WTC11 (cell line): ENCODE measurements around the gene SPTB. TPM values are rescaled to one million over a fixed set of nuclear protein-coding genes. Genes with fewer than 3 reads are reported as not detected.
A peak's percentile ranks its signal among the peaks of the same experiment; 100 is the strongest.

Experiments
- ATAC-seq: fragments of 200-7000 bp; cut with Tn5 transposase; 2 replicates; pipeline ENCODE4 v1.10.0; 2021; ENCODE audit warnings: mild to moderate bottlenecking, moderate library complexity
- CTCF ChIA-PET: fragments of 300-600 bp; sonication (Branson Sonifier 250); formaldehyde crosslinking; loops from one replicate; lab custom pipeline; 2021; ENCODE audit warnings: antibody characterized with exemption; lab: Charles Lee
- POLR2A ChIA-PET: fragments of 350-600 bp; sonication (Branson Sonifier 250); formaldehyde crosslinking; loops from one replicate; lab custom pipeline; 2021; ENCODE audit warnings: antibody characterized with exemption; lab: Charles Lee
- DNase-seq: peaks from one replicate; pipeline ENCODE4 v3.0.0; 2021; ENCODE audit warnings: low spot score
- H3K27ac Mint-ChIP-seq: 2 replicates; pipeline ENCODE4 v1.8.0; 2021; ENCODE audit warnings: mixed read lengths
- H3K27me3 Mint-ChIP-seq: 2 replicates; pipeline ENCODE4 v1.8.0; 2021; ENCODE audit warnings: low read depth, mild to moderate bottlenecking, moderate library complexity, mixed read lengths
- H3K36me3 Mint-ChIP-seq: 2 replicates; pipeline ENCODE4 v1.8.0; 2021; ENCODE audit warnings: mixed read lengths
- H3K4me1 Mint-ChIP-seq: 2 replicates; pipeline ENCODE4 v1.8.0; 2022; ENCODE audit warnings: mixed read lengths
- H3K4me3 Mint-ChIP-seq: 2 replicates; pipeline ENCODE4 v1.8.0; 2021; ENCODE audit warnings: mild to moderate bottlenecking, moderate library complexity, mixed read lengths
- H3K9me3 Mint-ChIP-seq: 2 replicates; pipeline ENCODE4 v1.8.0; 2021; ENCODE audit warnings: mixed read lengths
- CREB1 ChIP-seq: sonication (generic); formaldehyde crosslinking; IDR thresholded peaks from 2 replicates; pipeline ENCODE4 v1.8.0; 2023; ENCODE audit warnings: mild to moderate bottlenecking, missing genetic modification reagents
- ESRRA ChIP-seq: sonication (generic); formaldehyde crosslinking; IDR thresholded peaks from 2 replicates; pipeline ENCODE4 v1.8.1; 2022; ENCODE audit warnings: mild to moderate bottlenecking, missing genetic modification reagents, borderline replicate concordance
- FOXJ3 ChIP-seq: sonication (generic); formaldehyde crosslinking; IDR thresholded peaks from 2 replicates; pipeline ENCODE4 v1.9.0; 2021; ENCODE audit warnings: missing genetic modification reagents, mild to moderate bottlenecking, borderline replicate concordance
- JUN ChIP-seq: sonication (generic); formaldehyde crosslinking; IDR thresholded peaks from 2 replicates; pipeline ENCODE4 v1.8.0; 2023; ENCODE audit warnings: mild to moderate bottlenecking, missing genetic modification reagents
- OVOL2 ChIP-seq: fragments of 250-450 bp; sonication (Bioruptor Pico); IDR thresholded peaks from 2 replicates; pipeline ENCODE4 v1.9.0; 2021; ENCODE audit warnings: mild to moderate bottlenecking, borderline replicate concordance
- SMAD3 ChIP-seq: sonication (generic); formaldehyde crosslinking; IDR thresholded peaks from 2 replicates; pipeline ENCODE4 v1.8.0; 2022; ENCODE audit warnings: missing genetic modification reagents, mild to moderate bottlenecking, borderline replicate concordance
- ZNF671 ChIP-seq: fragments of 250-450 bp; sonication (Bioruptor Pico); IDR thresholded peaks from 2 replicates; pipeline ENCODE4 v1.8.0; 2021; ENCODE audit warnings: mild to moderate bottlenecking
- total RNA-seq: library from RNA; stranded (reverse); gene quantifications from 3 replicates; pipeline ENCODE4 v1.2.3, GENCODE V29; 2021
- TF ChIP-seq, protein P1 (sequence below): fragments of 250-450 bp; sonication (Bioruptor Pico); IDR thresholded peaks from 2 replicates; pipeline ENCODE4 v1.9.0; 2021; ENCODE audit warnings: mild to moderate bottlenecking, borderline replicate concordance
- TF ChIP-seq, protein P2 (sequence below): sonication (generic); formaldehyde crosslinking; IDR thresholded peaks from 2 replicates; pipeline ENCODE4 v1.8.1; 2023; ENCODE audit warnings: mild to moderate bottlenecking, missing genetic modification reagents
- TF ChIP-seq, protein P3 (sequence below): fragments of 250-450 bp; sonication (Bioruptor Pico); IDR thresholded peaks from 2 replicates; pipeline ENCODE4 v2.1.2; 2022; ENCODE audit warnings: mild to moderate bottlenecking, moderate library complexity
- TF ChIP-seq, protein P4 (sequence below): sonication (generic); formaldehyde crosslinking; IDR thresholded peaks from 2 replicates; pipeline ENCODE4 v1.8.0; 2023; ENCODE audit warnings: mild to moderate bottlenecking, missing genetic modification reagents
- TF ChIP-seq, protein P5 (sequence below): sonication (generic); formaldehyde crosslinking; IDR thresholded peaks from 2 replicates; pipeline ENCODE4 v1.8.0; 2023; ENCODE audit warnings: missing genetic modification reagents, mild to moderate bottlenecking, borderline replicate concordance
- TF ChIP-seq, protein P6 (sequence below): sonication (generic); formaldehyde crosslinking; IDR thresholded peaks from 2 replicates; pipeline ENCODE4 v1.8.0; 2023; ENCODE audit warnings: missing genetic modification reagents
- TF ChIP-seq, protein P7 (sequence below): sonication (generic); formaldehyde crosslinking; conservative IDR thresholded peaks from 2 replicates; pipeline ENCODE4 v1.8.1; 2022; ENCODE audit warnings: mild to moderate bottlenecking, missing genetic modification reagents
- TF ChIP-seq, protein P8 (sequence below): fragments of 200-600 bp; IDR thresholded peaks from 2 replicates; pipeline ENCODE4 v1.8.0; 2022; ENCODE audit warnings: antibody characterized with exemption
- TF ChIP-seq, protein P9 (sequence below): sonication (generic); formaldehyde crosslinking; IDR thresholded peaks from 2 replicates; pipeline ENCODE4 v1.8.1; 2023; ENCODE audit warnings: mild to moderate bottlenecking, missing genetic modification reagents, moderate library complexity

Gene SPTB
- total RNA-seq, 1 experiment from 2014 or later, result 3.2 TPM

DNA sequence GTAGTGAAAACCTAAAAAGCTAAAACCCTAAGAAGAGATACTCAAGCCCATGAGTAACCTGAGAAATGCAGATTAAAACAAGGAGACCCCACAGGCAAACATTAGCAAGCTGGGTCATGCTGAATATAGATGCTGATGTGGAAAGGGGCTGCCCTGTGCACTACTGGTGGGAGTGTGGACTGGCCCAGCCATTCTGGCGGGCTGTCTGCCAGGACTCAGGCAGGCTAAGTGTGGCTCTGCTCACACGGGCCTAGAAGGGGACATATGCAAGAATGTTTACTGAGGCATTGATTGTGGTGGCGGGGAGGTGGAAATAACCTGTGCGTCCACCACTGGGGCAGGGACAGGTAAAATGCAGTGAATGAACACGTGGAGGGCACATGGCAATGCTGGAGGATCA lies 48.3 kb downstream of the SPTB start (continued):
- TF ChIP-seq, protein P1, sequence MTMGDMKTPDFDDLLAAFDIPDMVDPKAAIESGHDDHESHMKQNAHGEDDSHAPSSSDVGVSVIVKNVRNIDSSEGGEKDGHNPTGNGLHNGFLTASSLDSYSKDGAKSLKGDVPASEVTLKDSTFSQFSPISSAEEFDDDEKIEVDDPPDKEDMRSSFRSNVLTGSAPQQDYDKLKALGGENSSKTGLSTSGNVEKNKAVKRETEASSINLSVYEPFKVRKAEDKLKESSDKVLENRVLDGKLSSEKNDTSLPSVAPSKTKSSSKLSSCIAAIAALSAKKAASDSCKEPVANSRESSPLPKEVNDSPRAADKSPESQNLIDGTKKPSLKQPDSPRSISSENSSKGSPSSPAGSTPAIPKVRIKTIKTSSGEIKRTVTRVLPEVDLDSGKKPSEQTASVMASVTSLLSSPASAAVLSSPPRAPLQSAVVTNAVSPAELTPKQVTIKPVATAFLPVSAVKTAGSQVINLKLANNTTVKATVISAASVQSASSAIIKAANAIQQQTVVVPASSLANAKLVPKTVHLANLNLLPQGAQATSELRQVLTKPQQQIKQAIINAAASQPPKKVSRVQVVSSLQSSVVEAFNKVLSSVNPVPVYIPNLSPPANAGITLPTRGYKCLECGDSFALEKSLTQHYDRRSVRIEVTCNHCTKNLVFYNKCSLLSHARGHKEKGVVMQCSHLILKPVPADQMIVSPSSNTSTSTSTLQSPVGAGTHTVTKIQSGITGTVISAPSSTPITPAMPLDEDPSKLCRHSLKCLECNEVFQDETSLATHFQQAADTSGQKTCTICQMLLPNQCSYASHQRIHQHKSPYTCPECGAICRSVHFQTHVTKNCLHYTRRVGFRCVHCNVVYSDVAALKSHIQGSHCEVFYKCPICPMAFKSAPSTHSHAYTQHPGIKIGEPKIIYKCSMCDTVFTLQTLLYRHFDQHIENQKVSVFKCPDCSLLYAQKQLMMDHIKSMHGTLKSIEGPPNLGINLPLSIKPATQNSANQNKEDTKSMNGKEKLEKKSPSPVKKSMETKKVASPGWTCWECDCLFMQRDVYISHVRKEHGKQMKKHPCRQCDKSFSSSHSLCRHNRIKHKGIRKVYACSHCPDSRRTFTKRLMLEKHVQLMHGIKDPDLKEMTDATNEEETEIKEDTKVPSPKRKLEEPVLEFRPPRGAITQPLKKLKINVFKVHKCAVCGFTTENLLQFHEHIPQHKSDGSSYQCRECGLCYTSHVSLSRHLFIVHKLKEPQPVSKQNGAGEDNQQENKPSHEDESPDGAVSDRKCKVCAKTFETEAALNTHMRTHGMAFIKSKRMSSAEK (CRISPR knock-in tag), result no peak

DNA sequence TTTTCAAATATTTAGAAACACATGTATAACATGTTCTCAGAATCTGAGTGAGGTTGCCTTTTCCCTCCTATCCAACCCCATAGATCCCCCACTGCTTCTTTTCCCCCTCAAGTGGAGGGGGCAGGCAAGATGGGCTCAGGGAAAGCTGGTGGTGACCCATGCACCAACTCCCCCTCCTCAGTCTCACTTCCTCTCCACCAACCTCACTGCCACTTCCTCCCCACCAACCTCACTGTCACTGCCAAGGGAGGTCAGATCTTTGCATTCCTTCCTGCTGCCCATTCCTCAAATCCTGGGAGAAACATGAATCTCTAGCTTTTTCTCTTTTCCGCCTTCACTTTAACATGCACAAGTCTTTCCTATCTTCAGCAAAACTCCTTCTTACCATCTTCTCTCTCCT lies 48.7 kb downstream of the SPTB start:
- Mint-ChIP-seq H3K9me3 (no peaks in the 10 kb centered on the region), H3K4me1 (no peaks in the 10 kb centered on the region), H3K27ac (no peak overlapping the region), H3K27me3 (no peaks in the 10 kb centered on the region), H3K36me3 (no peaks in the 10 kb centered on the region), H3K4me3 (no peak overlapping the region)
- ATAC-seq (0 out of 2 replicates have a peak, but pooled peaks have one; percentile 18), DNase-seq (no peak)
- TF ChIP-seq, protein P2, sequence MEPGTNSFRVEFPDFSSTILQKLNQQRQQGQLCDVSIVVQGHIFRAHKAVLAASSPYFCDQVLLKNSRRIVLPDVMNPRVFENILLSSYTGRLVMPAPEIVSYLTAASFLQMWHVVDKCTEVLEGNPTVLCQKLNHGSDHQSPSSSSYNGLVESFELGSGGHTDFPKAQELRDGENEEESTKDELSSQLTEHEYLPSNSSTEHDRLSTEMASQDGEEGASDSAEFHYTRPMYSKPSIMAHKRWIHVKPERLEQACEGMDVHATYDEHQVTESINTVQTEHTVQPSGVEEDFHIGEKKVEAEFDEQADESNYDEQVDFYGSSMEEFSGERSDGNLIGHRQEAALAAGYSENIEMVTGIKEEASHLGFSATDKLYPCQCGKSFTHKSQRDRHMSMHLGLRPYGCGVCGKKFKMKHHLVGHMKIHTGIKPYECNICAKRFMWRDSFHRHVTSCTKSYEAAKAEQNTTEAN (CRISPR knock-in tag), result no peak
- TF ChIP-seq ZNF671 (CRISPR knock-in tag) (no peak), ESRRA (CRISPR knock-in tag) (no peak), JUN (CRISPR knock-in tag) (no peak), CREB1 (CRISPR knock-in tag) (no peak), OVOL2 (CRISPR knock-in tag) (no peak), FOXJ3 (CRISPR knock-in tag) (no peak), SMAD3 (CRISPR knock-in tag) (no peak)
- TF ChIP-seq, protein P3, sequence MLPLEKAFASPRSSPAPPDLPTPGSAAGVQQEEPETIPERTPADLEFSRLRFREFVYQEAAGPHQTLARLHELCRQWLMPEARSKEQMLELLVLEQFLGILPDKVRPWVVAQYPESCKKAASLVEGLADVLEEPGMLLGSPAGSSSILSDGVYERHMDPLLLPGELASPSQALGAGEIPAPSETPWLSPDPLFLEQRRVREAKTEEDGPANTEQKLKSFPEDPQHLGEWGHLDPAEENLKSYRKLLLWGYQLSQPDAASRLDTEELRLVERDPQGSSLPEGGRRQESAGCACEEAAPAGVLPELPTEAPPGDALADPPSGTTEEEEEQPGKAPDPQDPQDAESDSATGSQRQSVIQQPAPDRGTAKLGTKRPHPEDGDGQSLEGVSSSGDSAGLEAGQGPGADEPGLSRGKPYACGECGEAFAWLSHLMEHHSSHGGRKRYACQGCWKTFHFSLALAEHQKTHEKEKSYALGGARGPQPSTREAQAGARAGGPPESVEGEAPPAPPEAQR (CRISPR knock-in tag), result no peak
- TF ChIP-seq, protein P4, sequence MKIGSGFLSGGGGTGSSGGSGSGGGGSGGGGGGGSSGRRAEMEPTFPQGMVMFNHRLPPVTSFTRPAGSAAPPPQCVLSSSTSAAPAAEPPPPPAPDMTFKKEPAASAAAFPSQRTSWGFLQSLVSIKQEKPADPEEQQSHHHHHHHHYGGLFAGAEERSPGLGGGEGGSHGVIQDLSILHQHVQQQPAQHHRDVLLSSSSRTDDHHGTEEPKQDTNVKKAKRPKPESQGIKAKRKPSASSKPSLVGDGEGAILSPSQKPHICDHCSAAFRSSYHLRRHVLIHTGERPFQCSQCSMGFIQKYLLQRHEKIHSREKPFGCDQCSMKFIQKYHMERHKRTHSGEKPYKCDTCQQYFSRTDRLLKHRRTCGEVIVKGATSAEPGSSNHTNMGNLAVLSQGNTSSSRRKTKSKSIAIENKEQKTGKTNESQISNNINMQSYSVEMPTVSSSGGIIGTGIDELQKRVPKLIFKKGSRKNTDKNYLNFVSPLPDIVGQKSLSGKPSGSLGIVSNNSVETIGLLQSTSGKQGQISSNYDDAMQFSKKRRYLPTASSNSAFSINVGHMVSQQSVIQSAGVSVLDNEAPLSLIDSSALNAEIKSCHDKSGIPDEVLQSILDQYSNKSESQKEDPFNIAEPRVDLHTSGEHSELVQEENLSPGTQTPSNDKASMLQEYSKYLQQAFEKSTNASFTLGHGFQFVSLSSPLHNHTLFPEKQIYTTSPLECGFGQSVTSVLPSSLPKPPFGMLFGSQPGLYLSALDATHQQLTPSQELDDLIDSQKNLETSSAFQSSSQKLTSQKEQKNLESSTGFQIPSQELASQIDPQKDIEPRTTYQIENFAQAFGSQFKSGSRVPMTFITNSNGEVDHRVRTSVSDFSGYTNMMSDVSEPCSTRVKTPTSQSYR, result no peak
- TF ChIP-seq, protein P5, sequence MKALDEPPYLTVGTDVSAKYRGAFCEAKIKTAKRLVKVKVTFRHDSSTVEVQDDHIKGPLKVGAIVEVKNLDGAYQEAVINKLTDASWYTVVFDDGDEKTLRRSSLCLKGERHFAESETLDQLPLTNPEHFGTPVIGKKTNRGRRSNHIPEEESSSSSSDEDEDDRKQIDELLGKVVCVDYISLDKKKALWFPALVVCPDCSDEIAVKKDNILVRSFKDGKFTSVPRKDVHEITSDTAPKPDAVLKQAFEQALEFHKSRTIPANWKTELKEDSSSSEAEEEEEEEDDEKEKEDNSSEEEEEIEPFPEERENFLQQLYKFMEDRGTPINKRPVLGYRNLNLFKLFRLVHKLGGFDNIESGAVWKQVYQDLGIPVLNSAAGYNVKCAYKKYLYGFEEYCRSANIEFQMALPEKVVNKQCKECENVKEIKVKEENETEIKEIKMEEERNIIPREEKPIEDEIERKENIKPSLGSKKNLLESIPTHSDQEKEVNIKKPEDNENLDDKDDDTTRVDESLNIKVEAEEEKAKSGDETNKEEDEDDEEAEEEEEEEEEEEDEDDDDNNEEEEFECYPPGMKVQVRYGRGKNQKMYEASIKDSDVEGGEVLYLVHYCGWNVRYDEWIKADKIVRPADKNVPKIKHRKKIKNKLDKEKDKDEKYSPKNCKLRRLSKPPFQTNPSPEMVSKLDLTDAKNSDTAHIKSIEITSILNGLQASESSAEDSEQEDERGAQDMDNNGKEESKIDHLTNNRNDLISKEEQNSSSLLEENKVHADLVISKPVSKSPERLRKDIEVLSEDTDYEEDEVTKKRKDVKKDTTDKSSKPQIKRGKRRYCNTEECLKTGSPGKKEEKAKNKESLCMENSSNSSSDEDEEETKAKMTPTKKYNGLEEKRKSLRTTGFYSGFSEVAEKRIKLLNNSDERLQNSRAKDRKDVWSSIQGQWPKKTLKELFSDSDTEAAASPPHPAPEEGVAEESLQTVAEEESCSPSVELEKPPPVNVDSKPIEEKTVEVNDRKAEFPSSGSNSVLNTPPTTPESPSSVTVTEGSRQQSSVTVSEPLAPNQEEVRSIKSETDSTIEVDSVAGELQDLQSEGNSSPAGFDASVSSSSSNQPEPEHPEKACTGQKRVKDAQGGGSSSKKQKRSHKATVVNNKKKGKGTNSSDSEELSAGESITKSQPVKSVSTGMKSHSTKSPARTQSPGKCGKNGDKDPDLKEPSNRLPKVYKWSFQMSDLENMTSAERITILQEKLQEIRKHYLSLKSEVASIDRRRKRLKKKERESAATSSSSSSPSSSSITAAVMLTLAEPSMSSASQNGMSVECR, result no peak
- TF ChIP-seq, protein P6, sequence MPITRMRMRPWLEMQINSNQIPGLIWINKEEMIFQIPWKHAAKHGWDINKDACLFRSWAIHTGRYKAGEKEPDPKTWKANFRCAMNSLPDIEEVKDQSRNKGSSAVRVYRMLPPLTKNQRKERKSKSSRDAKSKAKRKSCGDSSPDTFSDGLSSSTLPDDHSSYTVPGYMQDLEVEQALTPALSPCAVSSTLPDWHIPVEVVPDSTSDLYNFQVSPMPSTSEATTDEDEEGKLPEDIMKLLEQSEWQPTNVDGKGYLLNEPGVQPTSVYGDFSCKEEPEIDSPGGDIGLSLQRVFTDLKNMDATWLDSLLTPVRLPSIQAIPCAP (CRISPR knock-in tag), result no peak
- TF ChIP-seq, protein P7, sequence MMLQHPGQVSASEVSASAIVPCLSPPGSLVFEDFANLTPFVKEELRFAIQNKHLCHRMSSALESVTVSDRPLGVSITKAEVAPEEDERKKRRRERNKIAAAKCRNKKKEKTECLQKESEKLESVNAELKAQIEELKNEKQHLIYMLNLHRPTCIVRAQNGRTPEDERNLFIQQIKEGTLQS, result no peak
- TF ChIP-seq, protein P8, sequence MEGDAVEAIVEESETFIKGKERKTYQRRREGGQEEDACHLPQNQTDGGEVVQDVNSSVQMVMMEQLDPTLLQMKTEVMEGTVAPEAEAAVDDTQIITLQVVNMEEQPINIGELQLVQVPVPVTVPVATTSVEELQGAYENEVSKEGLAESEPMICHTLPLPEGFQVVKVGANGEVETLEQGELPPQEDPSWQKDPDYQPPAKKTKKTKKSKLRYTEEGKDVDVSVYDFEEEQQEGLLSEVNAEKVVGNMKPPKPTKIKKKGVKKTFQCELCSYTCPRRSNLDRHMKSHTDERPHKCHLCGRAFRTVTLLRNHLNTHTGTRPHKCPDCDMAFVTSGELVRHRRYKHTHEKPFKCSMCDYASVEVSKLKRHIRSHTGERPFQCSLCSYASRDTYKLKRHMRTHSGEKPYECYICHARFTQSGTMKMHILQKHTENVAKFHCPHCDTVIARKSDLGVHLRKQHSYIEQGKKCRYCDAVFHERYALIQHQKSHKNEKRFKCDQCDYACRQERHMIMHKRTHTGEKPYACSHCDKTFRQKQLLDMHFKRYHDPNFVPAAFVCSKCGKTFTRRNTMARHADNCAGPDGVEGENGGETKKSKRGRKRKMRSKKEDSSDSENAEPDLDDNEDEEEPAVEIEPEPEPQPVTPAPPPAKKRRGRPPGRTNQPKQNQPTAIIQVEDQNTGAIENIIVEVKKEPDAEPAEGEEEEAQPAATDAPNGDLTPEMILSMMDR, result no peak
- TF ChIP-seq, protein P9, sequence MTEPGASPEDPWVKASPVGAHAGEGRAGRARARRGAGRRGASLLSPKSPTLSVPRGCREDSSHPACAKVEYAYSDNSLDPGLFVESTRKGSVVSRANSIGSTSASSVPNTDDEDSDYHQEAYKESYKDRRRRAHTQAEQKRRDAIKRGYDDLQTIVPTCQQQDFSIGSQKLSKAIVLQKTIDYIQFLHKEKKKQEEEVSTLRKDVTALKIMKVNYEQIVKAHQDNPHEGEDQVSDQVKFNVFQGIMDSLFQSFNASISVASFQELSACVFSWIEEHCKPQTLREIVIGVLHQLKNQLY, result no peak
- POLR2A ChIA-PET, result no interaction called here
- CTCF ChIA-PET, result interaction anchor here (1.1 to 2.3 kb wide), 3 partner anchors 8 to 34 kb away, joined by 3 to 11 read pairs (median 5); no protein-coding TSS in a partner anchor
